Measurements from ENCODE around the gene WIPI1.

- TF ChIP-seq EZH2 (IDR thresholded peaks at IDR 0.05): no peak
- no peak for TF ChIP-seq POLR2AphosphoS5 (IDR thresholded peaks at IDR 0.05; ENCODE audit: borderline replicate concordance, low read depth, low read length)
- no peak for TF ChIP-seq FOXP2 (optimal IDR thresholded peaks at IDR 0.05; ENCODE audit: control extremely low read depth, extremely low read length, insufficient read depth)
Observed at GRCh38 chr17:68457539-68458259, 403 bp upstream of the WIPI1 start.

Measured in SK-N-MC (cell line).